ENCODE results near the gene FAR2. TPM values are rescaled to one million over a fixed set of nuclear protein-coding genes. Genes with fewer than 3 reads are reported as not detected.

FAR2 gene
- total RNA-seq, 4 donors from 2014 or later: 0.62 to 4.1 (median 2.6) TPM

GRCh38 chr12:29212682-29213403 lies 63.8 kb downstream of the FAR2 start:
- intact Hi-C loops (cut with DNase I; ENCODE audit: low total_unique reads): no loop called here

GRCh38 chr12:29216266-29216665 lies 67.2 kb downstream of the FAR2 start:
- DNase-seq: no peak
- TF ChIP-seq CTCF (IDR thresholded peaks at IDR 0.05 in 4 of 5, conservative IDR thresholded peaks at IDR 0.05 in 1 of 5): no peak

More at GRCh38 chr12:29212682-29213403, 63.8 kb downstream of the FAR2 start:
- DNase-seq (no peak), ATAC-seq (no peak)
- Histone ChIP-seq H3K27ac (no peak overlapping the region), H3K4me1 (no peaks in the 10 kb centered on the region), H3K36me3 (no peaks in the 10 kb centered on the region), H3K9me3 (no peaks in the 10 kb centered on the region), H3K4me3 (no peak overlapping the region), H3K27me3 (no peaks in the 10 kb centered on the region)
- TF ChIP-seq CTCF (IDR thresholded peaks at IDR 0.05 in 4 of 5, conservative IDR thresholded peaks at IDR 0.05 in 1 of 5) (no peak), POLR2A (IDR thresholded peaks at IDR 0.05) (no peak)
- in situ Hi-C loops (cut with MboI; ENCODE audit: low sequenced_read_pairs in 4 of 4): no loop called here

GRCh38 chr12:29216797-29217575 lies 67.9 kb downstream of the FAR2 start:
- intact Hi-C loops (cut with DNase I; ENCODE audit: low total_unique reads) (no loop called here), in situ Hi-C loops (cut with MboI; ENCODE audit: low sequenced_read_pairs in 4 of 4) (no loop called here)
- Histone ChIP-seq H3K27me3 (no peaks in the 10 kb centered on the region), H3K9me3 (no peaks in the 10 kb centered on the region), H3K4me1 (no peaks in the 10 kb centered on the region), H3K36me3 (no peaks in the 10 kb centered on the region), H3K27ac (no peak overlapping the region), H3K4me3 (no peak overlapping the region)
- ATAC-seq (no peak), DNase-seq (no peak)
- TF ChIP-seq CTCF (IDR thresholded peaks at IDR 0.05 in 4 of 5, conservative IDR thresholded peaks at IDR 0.05 in 1 of 5) (no peak), POLR2A (IDR thresholded peaks at IDR 0.05) (no peak)

More at GRCh38 chr12:29216266-29216665, 67.2 kb downstream of the FAR2 start:
- ATAC-seq: no peak
- no peaks in the 10 kb centered on the region for H3K27me3 ChIP-seq
- no peak overlapping the region for H3K27ac ChIP-seq
- in situ Hi-C loops (cut with MboI; ENCODE audit: low sequenced_read_pairs in 4 of 4): no loop called here
- no peaks in the 10 kb centered on the region for H3K9me3 ChIP-seq
- no peak overlapping the region for H3K4me3 ChIP-seq
- H3K36me3 ChIP-seq: no peaks in the 10 kb centered on the region
- intact Hi-C loops (cut with DNase I; ENCODE audit: low total_unique reads): no loop called here
- no peaks in the 10 kb centered on the region for H3K4me1 ChIP-seq

- TF ChIP-seq CTCF (IDR thresholded peaks at IDR 0.05 in 4 of 5, conservative IDR thresholded peaks at IDR 0.05 in 1 of 5) (no peak), POLR2A (IDR thresholded peaks at IDR 0.05) (no peak)
- Histone ChIP-seq H3K27ac (no peak overlapping the region), H3K4me3 (no peak overlapping the region), H3K4me1 (no peaks in the 10 kb centered on the region), H3K36me3 (no peaks in the 10 kb centered on the region), H3K9me3 (no peaks in the 10 kb centered on the region), H3K27me3 (no peaks in the 10 kb centered on the region)
- ATAC-seq: no peak
- no peak for DNase-seq
- intact Hi-C loops (cut with DNase I; ENCODE audit: low total_unique reads) (no loop called here), in situ Hi-C loops (cut with MboI; ENCODE audit: low sequenced_read_pairs in 4 of 4) (no loop called here)
Measured at GRCh38 chr12:29220632-29221336, 71.7 kb downstream of the FAR2 start.

Measured in gastrocnemius medialis (tissue), 4 donors.